ENCODE results near the gene SUPT3H.
A peak's percentile ranks its signal among the peaks of the same experiment; 100 is the strongest.

SUPT3H gene

GRCh38 chr6:45118754-45119153 is 259.0 kb downstream of the SUPT3H start:
- DNase-seq (ENCODE audit: insufficient read length, low spot score), result no peak
- TF ChIP-seq TAF1 (IDR thresholded peaks at IDR 0.05; ENCODE audit: low read depth, low read length) (no peak), PAX5 (IDR thresholded peaks at IDR 0.05; ENCODE audit: insufficient read depth, low read length, severe bottlenecking) (no peak), POLR2AphosphoS5 (IDR thresholded peaks at IDR 0.05; ENCODE audit: low read depth, low read length) (no peak), POLR2A (IDR thresholded peaks at IDR 0.05; ENCODE audit: low read depth, low read length) (no peak), SPI1 (IDR thresholded peaks at IDR 0.05; ENCODE audit: low read depth, low read length) (no peak), POU2F2 (IDR thresholded peaks at IDR 0.05; ENCODE audit: low read depth, low read length) (no peak)
- no peak for FAIRE-seq

GRCh38 chr6:45116714-45117410 is 260.9 kb downstream of the SUPT3H start:
- DNase-seq (ENCODE audit: insufficient read length, low spot score), result no peak
- TF ChIP-seq PAX5 (IDR thresholded peaks at IDR 0.05; ENCODE audit: insufficient read depth, low read length, severe bottlenecking), result no peak
- FAIRE-seq, result no peak

GRCh38 chr6:45115696-45116095 is 262.0 kb downstream of the SUPT3H start:
- TF ChIP-seq SPI1 (IDR thresholded peaks at IDR 0.05; ENCODE audit: low read depth, low read length) (no peak), POU2F2 (IDR thresholded peaks at IDR 0.05; ENCODE audit: low read depth, low read length) (no peak), POLR2AphosphoS5 (IDR thresholded peaks at IDR 0.05; ENCODE audit: low read depth, low read length) (no peak), TAF1 (IDR thresholded peaks at IDR 0.05; ENCODE audit: low read depth, low read length) (no peak), POLR2A (IDR thresholded peaks at IDR 0.05; ENCODE audit: low read depth, low read length) (no peak), PAX5 (IDR thresholded peaks at IDR 0.05; ENCODE audit: insufficient read depth, low read length, severe bottlenecking) (no peak)
- no peak for FAIRE-seq
- DNase-seq (ENCODE audit: insufficient read length, low spot score), result no peak

- DNase-seq (ENCODE audit: insufficient read length, low spot score), result no peak
- no peak for FAIRE-seq
- TF ChIP-seq TAF1 (IDR thresholded peaks at IDR 0.05; ENCODE audit: low read depth, low read length), result no peak
These were observed 265.0 kb downstream of the SUPT3H start for GRCh38 chr6:45112711-45113110.

- no peak for DNase-seq (ENCODE audit: insufficient read length, low spot score)
- no peak for TF ChIP-seq POLR2AphosphoS5 (IDR thresholded peaks at IDR 0.05; ENCODE audit: low read depth, low read length)
- TF ChIP-seq PAX5 (IDR thresholded peaks at IDR 0.05; ENCODE audit: insufficient read depth, low read length, severe bottlenecking), result no peak
- no peak for TF ChIP-seq POU2F2 (IDR thresholded peaks at IDR 0.05; ENCODE audit: low read depth, low read length)
- TF ChIP-seq TAF1 (IDR thresholded peaks at IDR 0.05; ENCODE audit: low read depth, low read length), result no peak
- peak; percentile 75 for TF ChIP-seq SPI1 (IDR thresholded peaks at IDR 0.05; ENCODE audit: low read depth, low read length)
- TF ChIP-seq POLR2A (IDR thresholded peaks at IDR 0.05; ENCODE audit: low read depth, low read length), result no peak
- peak; percentile 54 for FAIRE-seq
These were observed 268.2 kb downstream of the SUPT3H start for GRCh38 chr6:45109551-45109950.

GRCh38 chr6:45105170-45105820 is 272.4 kb downstream of the SUPT3H start:
- FAIRE-seq (no peak), DNase-seq (ENCODE audit: insufficient read length, low spot score) (no peak)
- TF ChIP-seq SPI1 (IDR thresholded peaks at IDR 0.05; ENCODE audit: low read depth, low read length) (no peak), POLR2A (IDR thresholded peaks at IDR 0.05; ENCODE audit: low read depth, low read length) (no peak)

GRCh38 chr6:45104429-45104828 is 273.3 kb downstream of the SUPT3H start:
- no peak for FAIRE-seq
- TF ChIP-seq TAF1 (IDR thresholded peaks at IDR 0.05; ENCODE audit: low read depth, low read length) (no peak), POU2F2 (IDR thresholded peaks at IDR 0.05; ENCODE audit: low read depth, low read length) (no peak), PAX5 (IDR thresholded peaks at IDR 0.05; ENCODE audit: insufficient read depth, low read length, severe bottlenecking) (no peak), SPI1 (IDR thresholded peaks at IDR 0.05; ENCODE audit: low read depth, low read length) (no peak)
- DNase-seq (ENCODE audit: insufficient read length, low spot score), result no peak

GRCh38 chr6:45098256-45098655 is 279.5 kb downstream of the SUPT3H start:
- TF ChIP-seq POLR2AphosphoS5 (IDR thresholded peaks at IDR 0.05; ENCODE audit: low read depth, low read length), result no peak
- no peak for TF ChIP-seq SPI1 (IDR thresholded peaks at IDR 0.05; ENCODE audit: low read depth, low read length)
- no peak for TF ChIP-seq PAX5 (IDR thresholded peaks at IDR 0.05; ENCODE audit: insufficient read depth, low read length, severe bottlenecking)
- TF ChIP-seq TAF1 (IDR thresholded peaks at IDR 0.05; ENCODE audit: low read depth, low read length), result no peak
- TF ChIP-seq POU2F2 (IDR thresholded peaks at IDR 0.05; ENCODE audit: low read depth, low read length), result no peak
- no peak for TF ChIP-seq POLR2A (IDR thresholded peaks at IDR 0.05; ENCODE audit: low read depth, low read length)
- FAIRE-seq (no peak), DNase-seq (ENCODE audit: insufficient read length, low spot score) (no peak)

GRCh38 chr6:45094831-45095230 is 282.9 kb downstream of the SUPT3H start:
- DNase-seq (ENCODE audit: insufficient read length, low spot score) (no peak), FAIRE-seq (peak; percentile 5)
- TF ChIP-seq POU2F2 (IDR thresholded peaks at IDR 0.05; ENCODE audit: low read depth, low read length), result no peak
- no peak for TF ChIP-seq SPI1 (IDR thresholded peaks at IDR 0.05; ENCODE audit: low read depth, low read length)
- no peak for TF ChIP-seq POLR2A (IDR thresholded peaks at IDR 0.05; ENCODE audit: low read depth, low read length)
- no peak for TF ChIP-seq TAF1 (IDR thresholded peaks at IDR 0.05; ENCODE audit: low read depth, low read length)
- TF ChIP-seq POLR2AphosphoS5 (IDR thresholded peaks at IDR 0.05; ENCODE audit: low read depth, low read length), result no peak
- TF ChIP-seq PAX5 (IDR thresholded peaks at IDR 0.05; ENCODE audit: insufficient read depth, low read length, severe bottlenecking), result no peak

GRCh38 chr6:45092135-45092534 is 285.6 kb downstream of the SUPT3H start:
- FAIRE-seq (no peak), DNase-seq (ENCODE audit: insufficient read length, low spot score) (no peak)
- TF ChIP-seq PAX5 (IDR thresholded peaks at IDR 0.05; ENCODE audit: insufficient read depth, low read length, severe bottlenecking), result no peak
- TF ChIP-seq POLR2A (IDR thresholded peaks at IDR 0.05; ENCODE audit: low read depth, low read length), result no peak
- TF ChIP-seq POLR2AphosphoS5 (IDR thresholded peaks at IDR 0.05; ENCODE audit: low read depth, low read length), result no peak
